Measurements from ENCODE around the gene ACKR2. TPM values are rescaled to one million over a fixed set of nuclear protein-coding genes. Genes with fewer than 3 reads are reported as not detected.

The ACKR2 gene
- total RNA-seq, 3 donors from 2014 or later: 1.8 to 15.8 (median 6.9) TPM

DNA sequence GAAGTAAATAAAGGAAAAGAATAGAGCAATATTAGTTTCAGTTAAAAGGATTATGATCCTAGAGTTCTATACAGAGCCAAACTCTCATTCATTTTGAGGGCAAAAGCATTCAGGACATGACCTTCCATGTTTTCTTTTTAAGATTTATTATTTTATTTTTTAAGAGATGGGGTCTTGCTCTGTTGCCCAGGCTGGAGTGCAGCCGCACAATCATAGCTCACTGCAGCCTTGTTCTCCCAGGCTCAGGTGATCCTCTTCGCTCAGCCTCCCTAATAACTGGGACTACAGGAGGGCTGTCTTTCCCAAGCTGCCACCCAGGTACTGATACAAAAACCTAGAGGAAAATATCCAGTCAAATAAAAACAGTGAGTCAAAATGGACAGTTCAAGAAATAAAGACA is 22.6 kb upstream of the ACKR2 start:
- Histone ChIP-seq H3K9me3 (no peaks in the 10 kb centered on the region), H3K4me3 (no peak overlapping the region), H3K27me3 (no peaks in the 10 kb centered on the region), H3K27ac (no peak overlapping the region), H3K4me1 (no peaks in the 10 kb centered on the region), H3K36me3 (peaks cover 7% of the 10 kb centered on the region)
- DNase-seq (ENCODE audit: low spot score in 2 of 2): no peak
- intact Hi-C loops (cut with DNase I; ENCODE audit: low total_unique reads): loop anchor here (10.0 kb wide), 1 partner anchor 48 kb away; no protein-coding TSS in a partner anchor
- no peak for TF ChIP-seq POLR2AphosphoS5 (IDR thresholded peaks at IDR 0.05)
- TF ChIP-seq, protein P1, sequence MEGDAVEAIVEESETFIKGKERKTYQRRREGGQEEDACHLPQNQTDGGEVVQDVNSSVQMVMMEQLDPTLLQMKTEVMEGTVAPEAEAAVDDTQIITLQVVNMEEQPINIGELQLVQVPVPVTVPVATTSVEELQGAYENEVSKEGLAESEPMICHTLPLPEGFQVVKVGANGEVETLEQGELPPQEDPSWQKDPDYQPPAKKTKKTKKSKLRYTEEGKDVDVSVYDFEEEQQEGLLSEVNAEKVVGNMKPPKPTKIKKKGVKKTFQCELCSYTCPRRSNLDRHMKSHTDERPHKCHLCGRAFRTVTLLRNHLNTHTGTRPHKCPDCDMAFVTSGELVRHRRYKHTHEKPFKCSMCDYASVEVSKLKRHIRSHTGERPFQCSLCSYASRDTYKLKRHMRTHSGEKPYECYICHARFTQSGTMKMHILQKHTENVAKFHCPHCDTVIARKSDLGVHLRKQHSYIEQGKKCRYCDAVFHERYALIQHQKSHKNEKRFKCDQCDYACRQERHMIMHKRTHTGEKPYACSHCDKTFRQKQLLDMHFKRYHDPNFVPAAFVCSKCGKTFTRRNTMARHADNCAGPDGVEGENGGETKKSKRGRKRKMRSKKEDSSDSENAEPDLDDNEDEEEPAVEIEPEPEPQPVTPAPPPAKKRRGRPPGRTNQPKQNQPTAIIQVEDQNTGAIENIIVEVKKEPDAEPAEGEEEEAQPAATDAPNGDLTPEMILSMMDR (IDR thresholded peaks at IDR 0.05): no peak
- no peak for TF ChIP-seq POLR2A (IDR thresholded peaks at IDR 0.05)

DNA sequence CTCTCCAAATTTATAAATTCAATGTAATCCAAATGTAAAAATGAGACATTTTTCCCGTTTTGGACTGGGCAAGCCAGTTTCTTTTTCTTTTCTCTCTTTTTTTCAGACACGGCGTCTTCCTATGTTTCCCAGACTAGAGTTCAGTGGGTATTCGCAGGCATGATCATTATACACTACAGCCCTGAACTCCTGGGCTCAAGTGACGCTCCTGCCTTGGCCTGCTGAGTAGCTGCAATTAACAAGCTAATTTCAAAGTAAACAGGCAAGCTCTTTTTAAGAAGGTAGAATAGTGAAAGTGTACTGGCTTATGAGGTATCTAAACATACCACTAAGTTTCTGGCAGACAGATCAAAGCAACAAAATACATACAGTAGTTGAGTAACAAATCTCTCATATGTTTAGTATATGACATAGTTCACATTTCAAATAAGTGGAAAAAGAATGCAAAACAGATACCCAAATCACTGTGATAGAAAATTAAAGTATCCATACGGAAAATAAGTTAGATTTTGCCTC is 18.5 kb upstream of the ACKR2 start:
- Histone ChIP-seq H3K4me3 (no peak overlapping the region), H3K36me3 (no peaks in the 10 kb centered on the region), H3K4me1 (peaks cover 0 to 3% of the 10 kb centered on the region in 2 donors), H3K27me3 (no peaks in the 10 kb centered on the region), H3K9me3 (no peaks in the 10 kb centered on the region), H3K27ac (no peak overlapping the region)
- intact Hi-C loops (cut with DNase I; ENCODE audit: low total_unique reads): no loop called here
- DNase-seq (ENCODE audit: low spot score in 2 of 2): no peak
- TF ChIP-seq, protein P1 (IDR thresholded peaks at IDR 0.05): no peak
- TF ChIP-seq POLR2AphosphoS5 (IDR thresholded peaks at IDR 0.05): no peak
- no peak for TF ChIP-seq POLR2A (IDR thresholded peaks at IDR 0.05)

DNA sequence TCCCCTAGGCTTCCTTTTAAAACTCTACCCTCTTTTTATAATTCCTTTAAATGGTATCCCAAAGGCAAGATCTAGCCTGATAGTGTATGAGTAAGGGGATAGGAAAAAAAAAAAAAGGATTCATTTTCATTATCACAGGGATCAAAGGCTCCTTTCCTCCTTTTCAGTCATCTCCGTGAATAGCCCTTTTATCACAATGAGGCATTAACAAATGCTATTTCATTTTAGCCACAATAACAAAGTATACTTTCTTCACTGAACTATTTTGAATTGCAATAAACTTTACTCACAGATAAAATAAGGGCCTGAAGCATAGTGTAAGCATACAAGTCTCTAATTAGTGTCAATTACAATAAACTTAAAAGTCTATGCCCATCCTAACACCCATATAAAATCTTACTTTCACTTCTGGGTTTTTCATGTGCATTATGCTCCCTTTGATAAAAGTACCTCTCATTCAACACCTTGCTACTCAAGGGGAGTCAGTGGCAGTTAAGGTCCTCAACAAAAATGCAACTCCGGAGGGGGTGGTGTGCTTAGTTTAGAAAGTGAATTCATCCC is 13.5 kb upstream of the ACKR2 start:
- no peak for TF ChIP-seq POLR2A (IDR thresholded peaks at IDR 0.05)
- TF ChIP-seq, protein P1 (IDR thresholded peaks at IDR 0.05): no peak
- no peak for TF ChIP-seq POLR2AphosphoS5 (IDR thresholded peaks at IDR 0.05)
- intact Hi-C loops (cut with DNase I; ENCODE audit: low total_unique reads): no loop called here
- H3K27ac ChIP-seq: no peak overlapping the region
- no peak overlapping the region for H3K4me3 ChIP-seq
- peaks cover 0 to 4% of the 10 kb centered on the region in 2 donors for H3K4me1 ChIP-seq
- no peak for DNase-seq (ENCODE audit: low spot score in 2 of 2)
- no peaks in the 10 kb centered on the region for H3K36me3 ChIP-seq
- no peaks in the 10 kb centered on the region for H3K27me3 ChIP-seq
- H3K9me3 ChIP-seq: no peaks in the 10 kb centered on the region

DNA sequence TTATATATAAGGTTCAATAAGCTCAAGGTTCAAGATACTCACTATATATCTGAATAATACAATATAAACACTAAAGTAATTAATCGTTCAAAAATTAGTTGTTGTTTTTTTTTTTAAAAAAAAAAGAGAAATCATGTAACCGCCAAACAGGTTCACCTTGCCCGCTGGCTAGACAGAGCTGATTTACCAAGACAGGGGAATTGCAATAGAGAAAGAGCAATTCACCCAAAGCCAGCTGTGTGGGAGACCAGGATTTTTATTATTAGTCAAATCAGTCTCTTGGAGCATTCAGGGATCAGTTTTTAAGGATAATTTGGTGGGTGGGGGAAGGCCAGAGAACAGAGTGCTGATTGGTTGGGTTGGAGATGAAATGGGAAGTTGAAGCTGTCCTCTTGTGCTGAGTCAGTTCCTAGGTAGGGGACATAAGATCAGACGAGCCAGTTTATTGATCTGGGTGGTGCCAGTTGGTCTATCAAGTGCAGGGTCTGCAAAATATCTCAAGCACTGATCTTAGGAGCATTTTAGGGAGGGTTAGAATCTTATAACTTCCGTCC is 12.8 kb upstream of the ACKR2 start:
- no peak for DNase-seq (ENCODE audit: low spot score in 2 of 2)
- TF ChIP-seq POLR2A (IDR thresholded peaks at IDR 0.05): no peak
- no peak for TF ChIP-seq POLR2AphosphoS5 (IDR thresholded peaks at IDR 0.05)
- TF ChIP-seq, protein P1 (IDR thresholded peaks at IDR 0.05): no peak
- no peaks in the 10 kb centered on the region for H3K27me3 ChIP-seq
- H3K27ac ChIP-seq: no peak overlapping the region
- intact Hi-C loops (cut with DNase I; ENCODE audit: low total_unique reads): no loop called here
- no peak overlapping the region for H3K4me3 ChIP-seq
- no peaks in the 10 kb centered on the region for H3K9me3 ChIP-seq
- H3K4me1 ChIP-seq: peaks cover 0 to 4% of the 10 kb centered on the region in 2 donors
- H3K36me3 ChIP-seq: no peaks in the 10 kb centered on the region

DNA sequence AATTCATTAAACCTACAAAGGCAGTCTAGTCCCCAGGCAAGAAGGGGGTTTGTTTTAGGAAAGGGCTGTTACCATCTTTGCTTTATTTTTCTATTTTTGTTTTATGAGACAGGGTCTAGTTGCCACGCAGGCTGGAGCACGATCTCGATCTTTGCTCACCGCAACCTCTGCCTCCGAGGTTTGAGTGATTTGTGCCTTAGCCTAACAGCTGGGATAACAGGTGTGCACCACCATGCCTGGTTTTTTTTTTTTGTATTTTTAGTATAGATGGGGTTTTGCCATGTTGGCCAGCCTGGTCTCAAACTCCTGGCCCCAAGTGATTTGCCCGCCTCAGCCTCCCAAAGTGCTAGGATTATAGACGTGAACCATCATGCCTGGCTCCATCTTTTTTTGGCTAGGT is 9.9 kb upstream of the ACKR2 start:
- no peak for DNase-seq (ENCODE audit: low spot score in 2 of 2)
- H3K27ac ChIP-seq: no peak overlapping the region
- intact Hi-C loops (cut with DNase I; ENCODE audit: low total_unique reads): no loop called here

More for the DNA sequence above, 9.9 kb upstream of the ACKR2 start:
- Histone ChIP-seq H3K4me3 (no peak overlapping the region), H3K36me3 (no peaks in the 10 kb centered on the region), H3K4me1 (peaks cover 0 to 11% of the 10 kb centered on the region in 2 donors), H3K9me3 (no peaks in the 10 kb centered on the region), H3K27me3 (no peaks in the 10 kb centered on the region)
- TF ChIP-seq, protein P1 (IDR thresholded peaks at IDR 0.05): no peak
- no peak for TF ChIP-seq POLR2A (IDR thresholded peaks at IDR 0.05)
- no peak for TF ChIP-seq POLR2AphosphoS5 (IDR thresholded peaks at IDR 0.05)
